ENCODE data around the gene SERPINF2.

Gene SERPINF2

DNA sequence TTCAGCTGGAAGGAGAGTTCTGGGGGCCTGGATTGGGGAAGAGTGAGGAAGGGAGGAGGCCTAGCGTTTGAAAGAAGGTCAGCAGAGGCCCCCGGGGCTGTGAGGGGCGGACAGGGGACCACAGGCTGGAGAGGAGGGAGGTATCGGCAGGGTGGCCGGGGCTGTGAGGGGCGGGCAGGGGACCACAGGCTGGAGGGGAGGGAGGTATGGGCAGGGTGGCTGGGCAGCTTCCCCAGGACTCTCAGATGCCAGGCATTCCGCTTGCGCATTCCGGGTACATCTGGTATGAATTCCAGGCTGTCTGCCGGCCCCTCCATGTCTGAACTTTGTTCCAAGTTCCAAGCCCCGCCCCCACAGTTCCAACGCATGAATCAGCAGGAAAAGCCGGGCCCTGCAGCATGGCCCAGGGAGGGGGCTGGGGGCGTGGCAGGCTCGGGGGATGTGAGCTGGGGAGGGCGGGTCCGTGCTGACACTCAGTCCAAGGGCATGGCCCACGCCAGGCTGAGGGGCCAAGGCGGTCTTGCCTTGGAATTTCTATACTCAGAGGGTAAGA, 28.2 kb upstream of the SERPINF2 start:
- H2AK5ac ChIP-seq (ENCODE audit: low read length), result no peak overlapping the region
- DNase-seq, result peak; percentile 98
- peak overlapping the region; percentile 64 for H3K27ac ChIP-seq (ENCODE audit: low read depth, low read length)
- H3K4me2 ChIP-seq (ENCODE audit: low read length), result peak overlapping the region; percentile 85
- no peaks in the 10 kb centered on the region for H3K36me3 ChIP-seq (ENCODE audit: control insufficient read depth, insufficient read depth, low read length)
- no CpG with 5 or more reads among the region's 19 CpGs for WGBS (ENCODE audit: extremely low coverage, insufficient coverage, low lambda C conversion rate)
- H4K5ac ChIP-seq (ENCODE audit: low read length), result no peak overlapping the region
- peak overlapping the region; percentile 1 for H2BK5ac ChIP-seq (ENCODE audit: low read length)
- peak overlapping the region; percentile 57 for H3K18ac ChIP-seq (ENCODE audit: low read length)
- peaks cover 5% of the 10 kb centered on the region for H3K79me1 ChIP-seq (ENCODE audit: low read length)
- no peak overlapping the region for H4K8ac ChIP-seq (ENCODE audit: low read depth, low read length)
- H3K23ac ChIP-seq (ENCODE audit: low read length), result no peak overlapping the region
- peak overlapping the region; percentile 95 for H3K56ac ChIP-seq (ENCODE audit: low read length)
- H2BK15ac ChIP-seq (replicated peaks; ENCODE audit: low read depth), result no peak overlapping the region
- H3K27me3 ChIP-seq (ENCODE audit: insufficient read depth, low read length, poor library complexity), result no peaks in the 10 kb centered on the region
- H3K9ac ChIP-seq (ENCODE audit: low read length), result peak overlapping the region; percentile 74
- H3K4ac ChIP-seq (ENCODE audit: low read depth, low read length), result no peak overlapping the region
- peaks cover 4% of the 10 kb centered on the region for H3K4me1 ChIP-seq (ENCODE audit: control insufficient read depth, low read depth, low read length)
- no peak overlapping the region for H2BK120ac ChIP-seq (ENCODE audit: low read depth, low read length)
- H3K79me2 ChIP-seq (ENCODE audit: control insufficient read depth, insufficient read depth, low read length), result peaks cover 2% of the 10 kb centered on the region
- peak overlapping the region; percentile 89 for H3K4me3 ChIP-seq (ENCODE audit: low read length)

- WGBS (ENCODE audit: extremely low coverage, insufficient coverage, low lambda C conversion rate), result no CpG with 5 or more reads among the region's 32 CpGs
- no peak overlapping the region for H2BK120ac ChIP-seq (ENCODE audit: low read depth, low read length)
- peaks cover 2% of the 10 kb centered on the region for H3K79me2 ChIP-seq (ENCODE audit: control insufficient read depth, insufficient read depth, low read length)
- no peak overlapping the region for H4K8ac ChIP-seq (ENCODE audit: low read depth, low read length)
- peak overlapping the region; percentile 63 for H3K4ac ChIP-seq (ENCODE audit: low read depth, low read length)
- peaks cover 4% of the 10 kb centered on the region for H3K4me1 ChIP-seq (ENCODE audit: control insufficient read depth, low read depth, low read length)
- H3K27ac ChIP-seq (ENCODE audit: low read depth, low read length), result peak overlapping the region; percentile 39
- peak overlapping the region; percentile 77 for H3K18ac ChIP-seq (ENCODE audit: low read length)
- H3K23ac ChIP-seq (ENCODE audit: low read length), result peak overlapping the region; percentile 70
- H2BK5ac ChIP-seq (ENCODE audit: low read length), result no peak overlapping the region
- H3K9ac ChIP-seq (ENCODE audit: low read length), result peak overlapping the region; percentile 79
- no peaks in the 10 kb centered on the region for H3K27me3 ChIP-seq (ENCODE audit: insufficient read depth, low read length, poor library complexity)
- H2BK15ac ChIP-seq (replicated peaks; ENCODE audit: low read depth), result no peak overlapping the region
- peak; percentile 93 for DNase-seq
- H3K56ac ChIP-seq (ENCODE audit: low read length), result peak overlapping the region; percentile 95
- H2AK5ac ChIP-seq (ENCODE audit: low read length), result no peak overlapping the region
- H3K79me1 ChIP-seq (ENCODE audit: low read length), result peaks cover 5% of the 10 kb centered on the region
- no peak overlapping the region for H4K5ac ChIP-seq (ENCODE audit: low read length)
- peak overlapping the region; percentile 89 for H3K4me3 ChIP-seq (ENCODE audit: low read length)
- H3K36me3 ChIP-seq (ENCODE audit: control insufficient read depth, insufficient read depth, low read length), result no peaks in the 10 kb centered on the region
- peak overlapping the region; percentile 85 for H3K4me2 ChIP-seq (ENCODE audit: low read length)
Measured at GRCh38 chr17:1714980-1715802, 27.5 kb upstream of the SERPINF2 start.

DNA sequence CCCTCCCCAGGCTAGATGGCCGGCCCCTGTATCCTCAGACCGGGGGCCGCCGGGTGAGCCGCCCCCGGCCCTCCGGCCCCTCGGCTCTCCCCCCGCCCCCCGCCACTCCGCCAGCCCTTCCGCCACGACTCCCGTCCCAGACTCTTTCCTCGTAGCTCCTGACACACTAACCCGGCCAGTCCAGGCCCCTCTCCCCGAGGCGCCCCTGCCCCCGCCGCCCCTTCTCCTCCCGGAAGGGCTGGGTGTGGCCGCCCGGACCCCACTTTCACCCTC, 26.9 kb upstream of the SERPINF2 start:
- Histone ChIP-seq H3K23ac (ENCODE audit: low read length) (no peak overlapping the region), H3K4me3 (ENCODE audit: low read length) (peak overlapping the region; percentile 89), H3K27me3 (ENCODE audit: insufficient read depth, low read length, poor library complexity) (no peaks in the 10 kb centered on the region), H2BK5ac (ENCODE audit: low read length) (no peak overlapping the region), H3K4ac (ENCODE audit: low read depth, low read length) (peak overlapping the region; percentile 63), H3K27ac (ENCODE audit: low read depth, low read length) (peak overlapping the region; percentile 39), H3K9ac (ENCODE audit: low read length) (peak overlapping the region; percentile 79), H2AK5ac (ENCODE audit: low read length) (no peak overlapping the region), H3K4me2 (ENCODE audit: low read length) (peak overlapping the region; percentile 85), H3K18ac (ENCODE audit: low read length) (peak overlapping the region; percentile 77), H3K79me2 (ENCODE audit: control insufficient read depth, insufficient read depth, low read length) (peaks cover 2% of the 10 kb centered on the region), H3K56ac (ENCODE audit: low read length) (peak overlapping the region; percentile 95), H3K4me1 (ENCODE audit: control insufficient read depth, low read depth, low read length) (peaks cover 4% of the 10 kb centered on the region), H4K8ac (ENCODE audit: low read depth, low read length) (no peak overlapping the region), H3K79me1 (ENCODE audit: low read length) (peaks cover 5% of the 10 kb centered on the region), H4K5ac (ENCODE audit: low read length) (no peak overlapping the region), H2BK15ac (replicated peaks; ENCODE audit: low read depth) (no peak overlapping the region), H3K36me3 (ENCODE audit: control insufficient read depth, insufficient read depth, low read length) (no peaks in the 10 kb centered on the region), H2BK120ac (ENCODE audit: low read depth, low read length) (no peak overlapping the region)
- no CpG with 5 or more reads among the region's 23 CpGs for WGBS (ENCODE audit: extremely low coverage, insufficient coverage, low lambda C conversion rate)
- no peak for DNase-seq

GRCh38 chr17:1716076-1716911, 26.4 kb upstream of the SERPINF2 start:
- H3K56ac ChIP-seq (ENCODE audit: low read length), result peak overlapping the region; percentile 97
- peak overlapping the region; percentile 100 for H3K4ac ChIP-seq (ENCODE audit: low read depth, low read length)
- H3K4me3 ChIP-seq (ENCODE audit: low read length), result peak overlapping the region; percentile 89
- H4K5ac ChIP-seq (ENCODE audit: low read length), result no peak overlapping the region
- WGBS (ENCODE audit: extremely low coverage, insufficient coverage, low lambda C conversion rate), result no CpG with 5 or more reads among the region's 70 CpGs
- peak overlapping the region; percentile 79 for H2BK15ac ChIP-seq (replicated peaks; ENCODE audit: low read depth)
- H4K8ac ChIP-seq (ENCODE audit: low read depth, low read length), result peak overlapping the region; percentile 93
- no peaks in the 10 kb centered on the region for H3K27me3 ChIP-seq (ENCODE audit: insufficient read depth, low read length, poor library complexity)
- H3K18ac ChIP-seq (ENCODE audit: low read length), result peak overlapping the region; percentile 100
- peak overlapping the region; percentile 99 for H3K27ac ChIP-seq (ENCODE audit: low read depth, low read length)
- H2BK5ac ChIP-seq (ENCODE audit: low read length), result peak overlapping the region; percentile 98
- H3K79me2 ChIP-seq (ENCODE audit: control insufficient read depth, insufficient read depth, low read length), result peaks cover 2% of the 10 kb centered on the region
- peak overlapping the region; percentile 92 for H3K9ac ChIP-seq (ENCODE audit: low read length)
- H3K4me1 ChIP-seq (ENCODE audit: control insufficient read depth, low read depth, low read length), result peaks cover 4% of the 10 kb centered on the region
- no peak overlapping the region for H3K23ac ChIP-seq (ENCODE audit: low read length)
- DNase-seq, result peak; percentile 100
- H2AK5ac ChIP-seq (ENCODE audit: low read length), result peak overlapping the region; percentile 12
- peak overlapping the region; percentile 99 for H2BK120ac ChIP-seq (ENCODE audit: low read depth, low read length)
- peaks cover 5% of the 10 kb centered on the region for H3K79me1 ChIP-seq (ENCODE audit: low read length)
- no peaks in the 10 kb centered on the region for H3K36me3 ChIP-seq (ENCODE audit: control insufficient read depth, insufficient read depth, low read length)
- peak overlapping the region; percentile 87 for H3K4me2 ChIP-seq (ENCODE audit: low read length)

DNA sequence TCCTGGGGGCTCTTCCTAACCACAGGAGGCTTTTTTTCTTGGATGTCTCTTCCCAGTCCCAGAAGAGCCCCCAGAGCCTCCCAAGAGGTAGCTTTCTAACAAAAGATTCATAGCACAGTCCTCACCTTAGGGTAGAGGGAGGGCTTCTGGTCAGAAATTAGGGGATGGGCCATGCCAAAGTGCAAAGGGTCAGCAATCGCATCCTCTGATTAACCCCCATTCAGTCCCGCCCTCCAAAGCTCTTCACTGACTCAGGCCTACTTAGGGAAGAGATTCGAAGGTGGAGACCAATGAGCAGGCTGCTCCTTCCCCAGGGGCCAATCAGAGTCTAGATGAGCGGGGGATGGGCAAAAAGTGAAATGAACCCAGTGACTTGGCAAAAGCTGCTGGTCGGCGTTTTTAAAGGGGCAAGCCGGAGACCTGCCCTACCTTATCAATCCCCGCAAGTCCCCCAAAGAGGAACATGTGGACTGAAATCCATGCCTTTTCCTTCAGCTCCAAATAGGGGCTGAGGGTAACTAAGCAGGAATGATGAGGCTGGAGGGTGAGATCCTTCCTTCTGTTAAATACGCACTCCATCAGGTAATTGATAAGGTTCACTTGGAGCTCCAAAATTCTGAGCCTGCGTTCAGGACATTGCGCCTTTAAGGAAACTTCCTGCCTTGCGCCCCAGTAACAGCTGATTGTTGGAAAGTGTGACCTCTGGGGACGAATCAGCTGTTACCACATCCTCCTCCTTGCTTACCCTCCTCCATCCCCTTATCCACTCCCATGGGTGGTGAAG, 25.6 kb upstream of the SERPINF2 start:
- peaks cover 2% of the 10 kb centered on the region for H3K79me2 ChIP-seq (ENCODE audit: control insufficient read depth, insufficient read depth, low read length)
- peak overlapping the region; percentile 67 for H3K4me3 ChIP-seq (ENCODE audit: low read length)
- peak overlapping the region; percentile 87 for H3K4me2 ChIP-seq (ENCODE audit: low read length)
- peak overlapping the region; percentile 98 for H3K56ac ChIP-seq (ENCODE audit: low read length)
- peaks cover 4% of the 10 kb centered on the region for H3K4me1 ChIP-seq (ENCODE audit: control insufficient read depth, low read depth, low read length)
- peak overlapping the region; percentile 98 for H4K5ac ChIP-seq (ENCODE audit: low read length)
- H2BK120ac ChIP-seq (ENCODE audit: low read depth, low read length), result peak overlapping the region; percentile 99
- peak overlapping the region; percentile 93 for H4K8ac ChIP-seq (ENCODE audit: low read depth, low read length)
- peak overlapping the region; percentile 79 for H2BK15ac ChIP-seq (replicated peaks; ENCODE audit: low read depth)
- DNase-seq, result peak; percentile 100
- H3K27ac ChIP-seq (ENCODE audit: low read depth, low read length), result peak overlapping the region; percentile 99
- peak overlapping the region; percentile 92 for H3K9ac ChIP-seq (ENCODE audit: low read length)
- H3K27me3 ChIP-seq (ENCODE audit: insufficient read depth, low read length, poor library complexity), result no peaks in the 10 kb centered on the region
- H3K18ac ChIP-seq (ENCODE audit: low read length), result peak overlapping the region; percentile 100
- peaks cover 5% of the 10 kb centered on the region for H3K79me1 ChIP-seq (ENCODE audit: low read length)
- peak overlapping the region; percentile 100 for H3K4ac ChIP-seq (ENCODE audit: low read depth, low read length)
- H2AK5ac ChIP-seq (ENCODE audit: low read length), result peak overlapping the region; percentile 12
- no peaks in the 10 kb centered on the region for H3K36me3 ChIP-seq (ENCODE audit: control insufficient read depth, insufficient read depth, low read length)
- whole genome bisulfite sequencing (ENCODE audit: extremely low coverage, insufficient coverage, low lambda C conversion rate), result no CpG with 5 or more reads among the region's 13 CpGs
- H3K23ac ChIP-seq (ENCODE audit: low read length), result no peak overlapping the region
- peak overlapping the region; percentile 98 for H2BK5ac ChIP-seq (ENCODE audit: low read length)

Data from mesendoderm (in vitro differentiated cells).